GM19372 (cell line): ENCODE results near the gene UTS2B.
"Not testable (repeated sequence)": the region's sequence is repeated elsewhere in the genome, so short reads cannot be mapped to it uniquely, and the experiment has no call there.

Experiments
- ATAC-seq: cut with Tn5 transposase; IDR thresholded peaks from one replicate; pipeline ENCODE4 v1.9.1; 2021; ENCODE audit warnings: mild to moderate bottlenecking, low read depth, moderate library complexity; ENCODE audit not compliant: unreplicated experiment

Gene UTS2B

DNA sequence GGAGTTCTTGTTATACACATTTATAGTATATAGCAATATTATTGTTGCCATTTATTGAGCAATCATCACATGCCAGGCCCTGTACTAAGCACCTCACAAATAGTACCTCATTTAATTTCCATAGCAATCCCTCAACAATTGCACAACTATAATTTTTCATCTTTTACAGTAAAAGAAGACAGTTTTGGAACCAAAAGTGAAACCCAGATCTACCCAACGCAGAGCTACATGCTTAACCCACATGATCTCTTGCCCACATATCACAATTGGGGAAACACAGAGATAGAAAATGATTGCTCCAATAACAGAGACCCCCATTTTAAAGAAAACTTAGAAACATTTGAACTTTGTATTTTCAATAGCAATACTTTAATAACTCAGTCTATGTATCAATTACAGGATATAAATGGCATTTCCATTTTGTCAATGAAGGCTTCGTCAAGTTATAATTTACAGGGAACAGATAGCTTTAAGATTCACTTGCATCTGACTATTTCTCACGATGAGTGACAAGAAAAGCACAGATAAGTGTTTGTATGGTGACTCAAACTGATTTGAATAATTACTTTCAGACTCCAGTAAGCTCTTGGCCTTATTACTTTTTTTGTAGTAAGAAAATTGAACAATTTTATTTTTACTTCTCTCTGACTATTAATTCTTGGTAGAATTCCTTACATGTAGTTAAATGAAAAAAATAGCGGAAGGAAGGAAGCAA is 39.9 kb downstream of the UTS2B start:
- ATAC-seq, result peak; percentile 76

DNA sequence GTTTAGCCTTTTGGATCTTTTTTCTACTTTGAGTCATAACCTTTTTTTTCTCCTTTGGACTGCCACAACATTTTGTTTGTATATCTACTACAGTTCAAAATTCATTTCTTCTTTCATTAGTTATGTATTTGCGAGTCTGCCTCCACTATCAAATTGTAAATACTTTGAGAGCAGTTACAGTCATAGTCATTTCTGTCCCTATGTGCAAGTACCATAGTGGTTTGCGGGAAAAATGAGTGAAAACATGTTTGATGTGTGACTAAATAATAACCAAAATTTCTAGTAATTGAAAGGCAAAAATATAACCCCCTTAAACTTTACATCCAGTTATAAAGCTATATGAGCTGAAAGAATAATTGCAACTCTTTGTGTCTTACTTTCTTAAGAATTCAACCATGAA is 46.9 kb downstream of the UTS2B start:
- ATAC-seq, result no peak

- ATAC-seq, result no peak
Measured at GRCh38 chr3:191282251-191283185, 47.8 kb downstream of the UTS2B start.

GRCh38 chr3:191280882-191281281 is 49.4 kb downstream of the UTS2B start:
- ATAC-seq, result no peak

GRCh38 chr3:191280111-191280510 is 50.2 kb downstream of the UTS2B start:
- no peak for ATAC-seq

DNA sequence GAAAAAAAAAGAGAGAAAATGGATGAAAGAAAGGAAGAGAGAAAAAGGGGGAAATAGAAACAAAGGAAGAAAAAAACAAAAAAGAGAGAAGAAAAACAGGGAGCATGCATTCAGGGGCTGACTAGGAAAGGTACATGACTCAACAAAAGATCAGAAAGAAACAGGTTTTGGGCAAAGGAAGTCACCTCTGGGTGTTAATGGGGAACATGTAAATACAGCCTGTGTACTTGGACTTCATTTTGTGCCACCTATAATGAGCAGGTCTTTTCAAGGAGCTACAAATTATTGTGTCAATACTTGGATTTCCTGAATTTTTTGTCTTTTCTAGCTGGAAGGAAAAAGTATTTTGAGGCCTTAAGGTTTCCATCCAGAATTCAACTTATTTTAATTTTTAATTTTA is 54.6 kb downstream of the UTS2B start:
- ATAC-seq, result no peak

- not testable (repeated sequence) for ATAC-seq
Measured at GRCh38 chr3:191275244-191275643, 55.1 kb downstream of the UTS2B start.

DNA sequence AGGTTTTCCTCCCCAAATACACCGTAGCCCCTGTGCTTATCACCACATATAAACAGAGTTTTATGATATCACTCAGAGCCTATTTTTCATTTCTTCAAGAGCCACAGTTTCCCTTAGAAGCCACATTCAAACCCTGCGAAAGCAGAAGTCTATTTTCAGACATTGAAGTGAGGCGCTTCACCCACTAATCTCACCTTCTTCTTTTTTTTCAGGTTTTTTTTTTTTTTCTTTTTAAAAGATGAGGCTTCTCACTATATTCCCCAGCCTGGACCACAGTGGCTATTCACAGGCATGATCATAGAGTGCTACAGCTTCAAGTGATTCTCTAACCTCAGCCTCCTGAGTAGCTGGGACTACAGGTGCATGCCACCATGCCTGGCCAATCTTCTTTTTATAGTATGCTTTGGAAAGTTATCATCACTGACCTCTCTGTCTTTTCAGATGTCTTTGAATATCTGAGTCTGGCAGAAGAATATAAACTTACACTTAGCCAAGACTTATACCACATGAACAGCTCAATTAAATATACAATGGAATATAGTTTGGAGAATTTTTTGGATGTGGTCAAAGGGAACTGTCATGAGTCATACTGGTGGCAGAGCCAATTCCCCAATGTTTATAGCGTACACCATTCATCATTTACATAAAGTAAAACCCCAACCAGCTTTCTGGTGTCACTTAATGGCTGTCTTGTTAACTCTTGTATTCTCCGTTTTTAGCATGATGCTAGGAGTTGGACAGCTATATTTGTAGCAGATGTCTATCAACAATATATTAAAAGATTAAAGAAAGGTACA is 60.8 kb downstream of the UTS2B start:
- peak; percentile 71 for ATAC-seq

- ATAC-seq, result no peak
Measured at GRCh38 chr3:191268737-191269136, 61.6 kb downstream of the UTS2B start.

GRCh38 chr3:191263850-191264249 is 66.5 kb downstream of the UTS2B start:
- no peak for ATAC-seq

- peak; percentile 73 for ATAC-seq
Measured at GRCh38 chr3:191263365-191263764, 67.0 kb downstream of the UTS2B start.

DNA sequence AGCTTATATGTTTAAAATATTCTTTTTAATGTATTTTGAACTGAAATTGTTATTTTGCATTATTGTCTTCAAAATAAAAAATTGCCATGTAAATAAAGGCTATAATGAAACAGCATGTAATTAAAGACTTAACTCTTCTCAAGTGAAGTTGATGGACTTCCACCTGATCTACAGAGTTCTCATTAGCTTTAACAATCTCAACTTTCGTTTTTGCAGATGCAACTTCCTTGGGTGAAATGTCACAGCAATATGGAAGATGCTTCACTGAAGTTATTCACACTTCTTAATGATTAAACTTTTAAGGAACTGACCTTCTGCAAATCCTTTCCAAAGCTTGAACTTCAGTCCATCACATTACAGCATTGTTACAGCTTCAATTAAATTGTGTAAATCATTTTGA is 67.7 kb downstream of the UTS2B start:
- peak; percentile 58 for ATAC-seq

- no peak for ATAC-seq
Measured at GRCh38 chr3:191261304-191261638, 69.1 kb downstream of the UTS2B start.

DNA sequence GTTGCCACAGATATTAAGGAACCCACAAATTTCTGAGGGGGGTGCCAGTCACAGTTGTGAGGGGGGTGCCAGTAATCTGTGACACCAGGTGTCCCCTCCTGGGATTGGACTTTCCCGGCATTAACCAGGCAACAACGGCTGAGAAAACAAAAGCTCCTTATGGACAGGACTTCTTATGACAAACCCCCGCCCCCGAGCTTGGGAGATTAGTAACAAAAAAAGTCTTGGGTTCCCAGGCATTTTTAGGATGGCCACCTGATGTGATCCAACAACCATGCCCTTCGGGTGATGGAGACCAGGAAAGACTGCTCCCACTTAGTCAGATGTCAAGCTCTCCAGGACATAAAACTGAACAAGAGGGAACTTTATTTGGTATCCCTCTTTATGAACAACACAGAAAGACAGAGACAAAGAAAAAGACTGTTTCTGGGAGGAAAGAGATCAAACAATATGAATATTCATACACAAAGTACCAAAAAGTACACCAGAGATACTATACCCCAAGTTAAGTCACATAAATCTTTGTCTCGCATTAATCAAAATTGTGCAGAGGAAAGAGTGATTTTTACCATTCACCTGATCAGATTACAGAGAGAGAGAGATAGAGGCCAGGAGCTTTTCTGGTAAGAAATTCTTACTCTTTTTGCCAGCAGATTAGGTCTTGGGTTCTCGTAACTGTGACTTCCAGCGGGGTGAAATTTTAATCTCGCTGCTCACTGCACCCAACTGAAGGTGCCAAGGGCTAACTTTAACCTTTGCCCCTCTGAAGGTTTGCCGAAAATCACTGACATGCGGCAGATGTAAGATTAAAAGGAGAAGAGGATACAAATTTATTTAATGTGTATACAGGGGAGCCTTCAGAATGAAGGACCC is 69.7 kb downstream of the UTS2B start:
- ATAC-seq, result no peak

DNA sequence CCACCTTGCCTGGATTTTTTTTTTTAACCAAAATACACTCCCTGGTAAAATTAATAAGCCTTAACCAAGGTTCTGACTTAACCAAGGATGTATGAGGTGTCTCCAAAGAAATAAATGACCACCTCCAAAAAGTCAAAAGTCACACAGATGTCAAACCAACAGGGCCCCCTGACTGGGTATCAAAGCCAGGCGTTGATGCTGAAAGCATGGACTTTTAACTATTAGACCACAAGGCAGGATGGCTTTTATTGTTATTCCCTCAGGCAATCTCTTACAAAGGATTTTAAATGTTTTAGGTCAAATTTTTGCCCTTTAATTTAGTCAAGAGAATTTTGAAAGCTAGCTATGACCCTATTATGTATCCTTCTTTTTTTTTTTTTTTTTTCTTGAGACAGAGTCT is 70.8 kb downstream of the UTS2B start:
- ATAC-seq, result no peak

DNA sequence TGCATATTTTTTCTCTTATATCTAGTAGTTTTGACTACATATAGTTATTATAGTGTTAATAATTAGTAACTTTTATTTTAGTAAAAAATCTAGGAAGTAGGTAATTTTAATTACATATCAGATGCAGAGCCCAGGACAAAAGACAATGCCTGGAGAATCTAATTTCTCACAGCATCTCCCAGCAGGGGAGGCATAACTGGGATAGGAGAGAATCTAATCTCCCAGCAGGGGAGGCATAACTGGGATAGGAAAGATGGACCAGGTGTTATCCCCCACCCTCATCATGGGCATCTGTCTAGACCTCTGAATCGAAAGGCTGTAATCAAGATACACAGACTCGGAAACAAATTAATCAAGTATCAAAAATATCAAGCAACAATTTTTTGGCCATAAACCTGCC is 73.0 kb downstream of the UTS2B start:
- no peak for ATAC-seq

GRCh38 chr3:191256405-191256804 is 73.9 kb downstream of the UTS2B start:
- no peak for ATAC-seq

DNA sequence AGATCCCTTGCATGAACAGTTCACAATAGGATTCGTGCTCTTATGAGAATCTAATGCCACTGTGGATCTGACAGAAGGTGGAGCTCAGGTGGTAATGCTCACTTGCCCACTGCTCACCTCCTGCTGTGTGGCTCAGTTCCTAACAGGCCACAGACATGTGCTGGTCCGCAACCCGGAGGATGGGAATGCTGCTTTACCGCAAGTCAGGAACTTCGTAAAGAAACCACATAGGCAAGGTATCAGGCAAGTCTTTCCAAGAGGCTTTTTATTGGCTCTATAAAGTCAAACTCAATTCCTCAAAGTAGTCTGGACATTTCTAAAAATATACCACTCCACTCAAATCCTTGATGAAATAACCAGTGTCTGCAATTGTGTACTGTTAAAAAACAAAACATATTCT is 75.2 kb downstream of the UTS2B start:
- no peak for ATAC-seq

DNA sequence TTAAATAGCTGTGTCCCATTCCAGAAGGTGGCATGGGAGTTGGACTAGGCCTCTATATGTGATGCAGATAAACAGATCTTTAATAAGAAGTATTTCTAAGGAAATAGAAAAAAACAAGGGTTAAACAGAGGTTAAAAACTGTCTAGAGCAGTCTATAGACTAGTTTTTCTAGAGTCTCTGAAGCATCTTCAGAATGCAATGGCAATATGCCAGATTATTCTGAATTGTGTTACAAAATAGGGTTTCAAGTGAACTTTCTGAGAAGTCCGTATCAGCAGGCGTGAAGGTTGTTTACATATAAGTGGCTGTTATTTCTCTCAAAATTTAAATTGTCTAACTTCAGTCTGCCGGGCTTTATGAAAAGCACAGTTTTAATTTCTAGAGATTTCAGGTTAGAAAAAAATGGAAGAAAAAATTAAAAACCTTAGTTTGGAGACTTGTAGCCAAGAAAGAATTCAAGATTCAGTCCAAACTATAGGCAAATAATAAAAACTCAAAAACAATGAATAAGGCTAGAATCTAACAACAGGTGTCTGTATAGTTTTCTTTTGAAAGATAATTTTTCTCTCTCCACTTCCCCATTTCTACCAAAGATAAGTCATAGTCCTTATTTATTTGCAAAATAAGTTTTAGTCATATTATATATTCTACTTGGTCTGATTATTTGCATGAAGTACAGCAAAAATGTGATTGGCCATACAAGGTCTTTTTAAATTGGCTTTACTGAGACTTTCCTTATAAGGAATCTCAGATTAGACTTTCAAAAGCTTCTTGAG is 76.0 kb downstream of the UTS2B start:
- ATAC-seq, result no peak
